SK-N-SH (cell line): ENCODE measurements around the gene OTUD1. TPM values are rescaled to one million over a fixed set of nuclear protein-coding genes. Genes with fewer than 3 reads are reported as not detected.

Source experiments
- CTCF ChIA-PET: fragments of 300-600, 350-600 bp; formaldehyde crosslinking; extraction: SDS; loops from one replicate; lab custom pipeline; 2021; lab: Yijun Ruan, JAX
- POLR2A ChIA-PET: fragments of 350-600 bp; sonication (Branson Sonifier 250); formaldehyde crosslinking; extraction: SDS; loops from one replicate; lab custom pipeline; 2020; ENCODE audit warnings: antibody characterized with exemption, inconsistent platforms; lab: Yijun Ruan, JAX
- DNase-seq: peaks from one replicate; pipeline ENCODE4 v3.0.0; 2012
- H2AFZ ChIP-seq: fragments of 200-600 bp; sonication (generic); 2 replicates; pipeline ENCODE4 v1.8.1; 2016; ENCODE audit warnings: antibody characterized with exemption, mild to moderate bottlenecking, low read depth
- H3F3A ChIP-seq: fragments of 200-600 bp; sonication (generic); replicated peaks from 2 replicates; pipeline ENCODE3; 2016; ENCODE audit warnings: antibody characterized with exemption, mild to moderate bottlenecking; ENCODE audit not compliant: insufficient read depth
- H3K27ac ChIP-seq, 2 experiments: fragments of 200-500 bp in 1 of 2; fragments of 200-600 bp in 1 of 2; sonication (Bioruptor generic) in 1 of 2; sonication (generic), shearing (Covaris generic) in 1 of 2; 2 replicates each; pipeline versions ENCODE4 v1.5.1 to v1.6.1; 2014 to 2016; ENCODE audit warnings: low read depth in 2 of 2, inconsistent platforms in 1 of 2, low read length in 1 of 2, mild to moderate bottlenecking in 1 of 2, mixed read lengths in 1 of 2
- H3K27me3 ChIP-seq: fragments of 200-600 bp; sonication (generic), shearing (Covaris generic); 2 replicates; pipeline ENCODE4 v1.6.1; 2016; ENCODE audit warnings: mixed run types; ENCODE audit not compliant: insufficient read depth
- H3K36me3 ChIP-seq, 2 experiments: fragments of 200-500 bp in 1 of 2; fragments of 200-600 bp in 1 of 2; sonication (Bioruptor generic) in 1 of 2; sonication (generic) in 1 of 2; replicated peaks in 1 of 2; 2 replicates each; pipeline versions ENCODE3 to v1.5.1; 2014 to 2016; ENCODE audit warnings: low read length in 1 of 2, mild to moderate bottlenecking in 1 of 2; ENCODE audit not compliant: insufficient read depth in 2 of 2, control insufficient read depth in 1 of 2
- H3K4me1 ChIP-seq, 2 experiments: fragments of 200-500 bp in 1 of 2; fragments of 200-600 bp in 1 of 2; sonication (Bioruptor generic) in 1 of 2; sonication (generic), shearing (Covaris generic) in 1 of 2; 2 replicates each; pipeline versions ENCODE4 v1.5.1 to v1.6.1; 2014 to 2016; ENCODE audit warnings: low read depth in 1 of 2, low read length in 1 of 2, mixed run types in 1 of 2; ENCODE audit not compliant: insufficient read depth in 2 of 2, control insufficient read depth in 1 of 2
- H3K4me2 ChIP-seq: fragments of 200-600 bp; sonication (generic), shearing (Covaris generic); 2 replicates; pipeline ENCODE4 v1.6.1; 2017; ENCODE audit warnings: mixed run types
- H3K4me3 ChIP-seq, 2 experiments: fragments of 200-500 bp in 1 of 2; fragments of 200-600 bp in 1 of 2; sonication (Bioruptor generic) in 1 of 2; sonication (generic), shearing (Covaris generic) in 1 of 2; 2 replicates each; pipeline versions ENCODE4 v1.5.1 to v1.8.1; 2014 to 2016; ENCODE audit warnings: low read depth in 2 of 2, inconsistent platforms in 1 of 2, low read length in 1 of 2, mild to moderate bottlenecking in 1 of 2, mixed read lengths in 1 of 2, moderate library complexity in 1 of 2
- H3K79me2 ChIP-seq: fragments of 200-600 bp; sonication (generic); 2 replicates; pipeline ENCODE4 v1.8.1; 2017; ENCODE audit warnings: mild to moderate bottlenecking; ENCODE audit not compliant: insufficient read depth
- H3K9ac ChIP-seq: fragments of 200-600 bp; sonication (generic); 2 replicates; pipeline ENCODE4 v1.6.1; 2017; ENCODE audit warnings: mixed run types
- H3K9me2 ChIP-seq: fragments of 200-600 bp; sonication (generic); 2 replicates; pipeline ENCODE4 v1.6.1; 2017; ENCODE audit warnings: mixed run types
- H3K9me3 ChIP-seq: fragments of 200-600 bp; sonication (generic); 2 replicates; pipeline ENCODE4 v1.6.1; 2017; ENCODE audit warnings: mixed run types, mild to moderate bottlenecking, moderate library complexity
- H4K20me1 ChIP-seq: fragments of 200-600 bp; sonication (generic); 2 replicates; pipeline ENCODE4 v1.6.1; 2017; ENCODE audit warnings: mild to moderate bottlenecking, mixed run types; ENCODE audit not compliant: insufficient read depth
- ELF1 ChIP-seq: IDR thresholded peaks from 2 replicates; pipeline ENCODE4 v1.4.0; 2012
- EZH2phosphoT487 ChIP-seq: fragments of 200-600 bp; sonication (generic); IDR thresholded peaks from 2 replicates; pipeline ENCODE4 v1.6.1; 2017; ENCODE audit warnings: low read depth, mixed run types, mild to moderate bottlenecking, antibody characterized with exemption, moderate library complexity, borderline replicate concordance
- FOSL2 ChIP-seq: IDR thresholded peaks from 2 replicates; pipeline ENCODE4 v1.4.0; 2012; ENCODE audit warnings: low read depth, mild to moderate bottlenecking, moderate library complexity, borderline replicate concordance
- FOXJ3 ChIP-seq: sonication (generic); formaldehyde crosslinking; IDR thresholded peaks from 2 replicates; pipeline ENCODE4 v1.5.1; 2020; ENCODE audit warnings: mild to moderate bottlenecking, missing genetic modification reagents
- GABPA ChIP-seq: IDR thresholded peaks from 2 replicates; pipeline ENCODE4 v1.4.0; 2012; ENCODE audit warnings: low read depth, mild to moderate bottlenecking
- JUND ChIP-seq: IDR thresholded peaks from 2 replicates; pipeline ENCODE4 v1.4.0; 2012
- NFIC ChIP-seq: IDR thresholded peaks from 2 replicates; pipeline ENCODE4 v1.4.0; 2012; ENCODE audit warnings: borderline replicate concordance
- POLR2AphosphoS5 ChIP-seq: IDR thresholded peaks from 2 replicates; pipeline ENCODE4 v1.6.1; 2012; ENCODE audit warnings: low read depth, low read length
- SIN3A ChIP-seq: IDR thresholded peaks from 2 replicates; pipeline ENCODE4 v1.6.1; 2012; ENCODE audit warnings: low read depth, mild to moderate bottlenecking, low read length, moderate library complexity, borderline replicate concordance
- SMC3 ChIP-seq: IDR thresholded peaks from 2 replicates; pipeline ENCODE4 v1.6.1; 2012; ENCODE audit warnings: low read depth, low read length, improper control_type of control experiment
- TAF1 ChIP-seq: IDR thresholded peaks from 2 replicates; pipeline ENCODE4 v1.6.1; 2012; ENCODE audit warnings: low read depth, mild to moderate bottlenecking, low read length, moderate library complexity, borderline replicate concordance
- TCF12 ChIP-seq: IDR thresholded peaks from 2 replicates; pipeline ENCODE4 v1.4.0; 2012
- TEAD4 ChIP-seq: IDR thresholded peaks from 2 replicates; pipeline ENCODE4 v1.4.0; 2012; ENCODE audit warnings: mild to moderate bottlenecking, borderline replicate concordance; ENCODE audit not compliant: insufficient read depth
- WGBS: methylation state at CpG from one replicate; pipeline ENCODE4 v1.1.6; 2017; ENCODE audit warnings: low lambda C conversion rate; 5-methylcytosine and 5-hydroxymethylcytosine counted together
- polyA plus RNA-seq, 3 experiments: library from polyadenylated mRNA; depleted of rRNA; stranded (reverse); fragments of >200 nt; gene quantifications; 2 replicates each; pipeline ENCODE4 v1.2.3, GENCODE V29; 2012
- TF ChIP-seq, protein P1 (sequence below): fragments of 150-350 bp; IDR thresholded peaks from 2 replicates; pipeline ENCODE4 v1.6.1; 2017; ENCODE audit warnings: antibody characterized with exemption, low read length, low read depth, borderline replicate concordance
- TF ChIP-seq, protein P2 (sequence below): fragments of 200-600 bp; sonication (generic); IDR thresholded peaks from 2 replicates; pipeline ENCODE4 v1.6.1; 2017; ENCODE audit warnings: antibody characterized with exemption, mild to moderate bottlenecking, moderate library complexity
- TF ChIP-seq, protein P3 (sequence below): IDR thresholded peaks from 2 replicates; pipeline ENCODE4; 2012
- TF ChIP-seq, protein P4 (sequence below): IDR thresholded peaks from 2 replicates; pipeline ENCODE4 v1.6.1; 2012; ENCODE audit warnings: mild to moderate bottlenecking, low read depth, low read length, moderate library complexity

The OTUD1 gene
- polyA plus RNA-seq, 1 of the 3 experiments (the other 2 are of a cell fraction), result 8.5 TPM

DNA sequence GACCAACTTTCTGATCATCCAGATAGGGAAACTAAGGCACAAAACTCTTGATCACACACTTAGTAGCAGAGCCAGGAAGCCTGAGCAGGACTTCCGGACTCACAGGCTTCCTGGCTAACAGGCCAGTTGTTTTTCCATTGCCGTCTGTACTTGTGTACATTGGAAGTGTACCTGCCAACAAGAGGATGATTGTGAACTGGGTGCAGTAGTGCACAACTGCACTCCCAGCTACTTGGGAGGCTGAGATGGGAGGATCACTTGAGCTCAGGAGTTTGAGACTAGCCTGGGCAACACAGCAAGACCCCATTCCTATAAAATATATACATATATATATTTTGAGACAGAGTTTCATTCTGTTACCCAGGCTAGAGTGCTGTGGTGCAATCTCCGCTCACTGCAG is 35.2 kb upstream of the OTUD1 start:
- POLR2A ChIA-PET, result no interaction called here
- no peaks in the 10 kb centered on the region for H3K9me2 ChIP-seq
- 96% methylated on average over 3 of the region's 3 CpGs for WGBS
- no peaks in the 10 kb centered on the region for H3K27me3 ChIP-seq
- CTCF ChIA-PET, result interaction anchor here (1.0 kb wide), 1 partner anchor 245 kb away, joined by 3 read pairs; no protein-coding TSS in a partner anchor
- no peaks in the 10 kb centered on the region for H3K9me3 ChIP-seq
- H3K79me2 ChIP-seq, result no peaks in the 10 kb centered on the region
- no peaks in the 10 kb centered on the region for H3K36me3 ChIP-seq
- no peak overlapping the region for H2AFZ ChIP-seq
- H3F3A ChIP-seq, result no peaks in the 10 kb centered on the region
- H3K4me2 ChIP-seq, result no peak overlapping the region
- H3K27ac ChIP-seq, result no peak overlapping the region
- no peak for DNase-seq
- H3K4me1 ChIP-seq, result peaks cover 0 to 6% of the 10 kb centered on the region in 2 experiments; a peak in 1 of 4 replicates
- no peak overlapping the region for H3K4me3 ChIP-seq
- H3K9ac ChIP-seq, result no peak overlapping the region
- no peaks in the 10 kb centered on the region for H4K20me1 ChIP-seq
- TF ChIP-seq, protein P1, sequence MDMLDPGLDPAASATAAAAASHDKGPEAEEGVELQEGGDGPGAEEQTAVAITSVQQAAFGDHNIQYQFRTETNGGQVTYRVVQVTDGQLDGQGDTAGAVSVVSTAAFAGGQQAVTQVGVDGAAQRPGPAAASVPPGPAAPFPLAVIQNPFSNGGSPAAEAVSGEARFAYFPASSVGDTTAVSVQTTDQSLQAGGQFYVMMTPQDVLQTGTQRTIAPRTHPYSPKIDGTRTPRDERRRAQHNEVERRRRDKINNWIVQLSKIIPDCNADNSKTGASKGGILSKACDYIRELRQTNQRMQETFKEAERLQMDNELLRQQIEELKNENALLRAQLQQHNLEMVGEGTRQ, result no peak
- TF ChIP-seq FOSL2 (no peak), FOXJ3 (CRISPR knock-in tag) (no peak), ELF1 (no peak), TCF12 (no peak), NFIC (no peak), TEAD4 (no peak), JUND (no peak), POLR2AphosphoS5 (no peak), SIN3A (no peak), SMC3 (no peak), GABPA (no peak), EZH2phosphoT487 (no peak), TAF1 (no peak)
- TF ChIP-seq, protein P2, sequence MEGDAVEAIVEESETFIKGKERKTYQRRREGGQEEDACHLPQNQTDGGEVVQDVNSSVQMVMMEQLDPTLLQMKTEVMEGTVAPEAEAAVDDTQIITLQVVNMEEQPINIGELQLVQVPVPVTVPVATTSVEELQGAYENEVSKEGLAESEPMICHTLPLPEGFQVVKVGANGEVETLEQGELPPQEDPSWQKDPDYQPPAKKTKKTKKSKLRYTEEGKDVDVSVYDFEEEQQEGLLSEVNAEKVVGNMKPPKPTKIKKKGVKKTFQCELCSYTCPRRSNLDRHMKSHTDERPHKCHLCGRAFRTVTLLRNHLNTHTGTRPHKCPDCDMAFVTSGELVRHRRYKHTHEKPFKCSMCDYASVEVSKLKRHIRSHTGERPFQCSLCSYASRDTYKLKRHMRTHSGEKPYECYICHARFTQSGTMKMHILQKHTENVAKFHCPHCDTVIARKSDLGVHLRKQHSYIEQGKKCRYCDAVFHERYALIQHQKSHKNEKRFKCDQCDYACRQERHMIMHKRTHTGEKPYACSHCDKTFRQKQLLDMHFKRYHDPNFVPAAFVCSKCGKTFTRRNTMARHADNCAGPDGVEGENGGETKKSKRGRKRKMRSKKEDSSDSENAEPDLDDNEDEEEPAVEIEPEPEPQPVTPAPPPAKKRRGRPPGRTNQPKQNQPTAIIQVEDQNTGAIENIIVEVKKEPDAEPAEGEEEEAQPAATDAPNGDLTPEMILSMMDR, result no peak
- TF ChIP-seq, protein P3, sequence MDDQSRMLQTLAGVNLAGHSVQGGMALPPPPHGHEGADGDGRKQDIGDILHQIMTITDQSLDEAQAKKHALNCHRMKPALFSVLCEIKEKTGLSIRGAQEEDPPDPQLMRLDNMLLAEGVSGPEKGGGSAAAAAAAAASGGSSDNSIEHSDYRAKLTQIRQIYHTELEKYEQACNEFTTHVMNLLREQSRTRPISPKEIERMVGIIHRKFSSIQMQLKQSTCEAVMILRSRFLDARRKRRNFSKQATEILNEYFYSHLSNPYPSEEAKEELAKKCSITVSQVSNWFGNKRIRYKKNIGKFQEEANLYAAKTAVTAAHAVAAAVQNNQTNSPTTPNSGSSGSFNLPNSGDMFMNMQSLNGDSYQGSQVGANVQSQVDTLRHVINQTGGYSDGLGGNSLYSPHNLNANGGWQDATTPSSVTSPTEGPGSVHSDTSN, result no peak
- TF ChIP-seq, protein P4, sequence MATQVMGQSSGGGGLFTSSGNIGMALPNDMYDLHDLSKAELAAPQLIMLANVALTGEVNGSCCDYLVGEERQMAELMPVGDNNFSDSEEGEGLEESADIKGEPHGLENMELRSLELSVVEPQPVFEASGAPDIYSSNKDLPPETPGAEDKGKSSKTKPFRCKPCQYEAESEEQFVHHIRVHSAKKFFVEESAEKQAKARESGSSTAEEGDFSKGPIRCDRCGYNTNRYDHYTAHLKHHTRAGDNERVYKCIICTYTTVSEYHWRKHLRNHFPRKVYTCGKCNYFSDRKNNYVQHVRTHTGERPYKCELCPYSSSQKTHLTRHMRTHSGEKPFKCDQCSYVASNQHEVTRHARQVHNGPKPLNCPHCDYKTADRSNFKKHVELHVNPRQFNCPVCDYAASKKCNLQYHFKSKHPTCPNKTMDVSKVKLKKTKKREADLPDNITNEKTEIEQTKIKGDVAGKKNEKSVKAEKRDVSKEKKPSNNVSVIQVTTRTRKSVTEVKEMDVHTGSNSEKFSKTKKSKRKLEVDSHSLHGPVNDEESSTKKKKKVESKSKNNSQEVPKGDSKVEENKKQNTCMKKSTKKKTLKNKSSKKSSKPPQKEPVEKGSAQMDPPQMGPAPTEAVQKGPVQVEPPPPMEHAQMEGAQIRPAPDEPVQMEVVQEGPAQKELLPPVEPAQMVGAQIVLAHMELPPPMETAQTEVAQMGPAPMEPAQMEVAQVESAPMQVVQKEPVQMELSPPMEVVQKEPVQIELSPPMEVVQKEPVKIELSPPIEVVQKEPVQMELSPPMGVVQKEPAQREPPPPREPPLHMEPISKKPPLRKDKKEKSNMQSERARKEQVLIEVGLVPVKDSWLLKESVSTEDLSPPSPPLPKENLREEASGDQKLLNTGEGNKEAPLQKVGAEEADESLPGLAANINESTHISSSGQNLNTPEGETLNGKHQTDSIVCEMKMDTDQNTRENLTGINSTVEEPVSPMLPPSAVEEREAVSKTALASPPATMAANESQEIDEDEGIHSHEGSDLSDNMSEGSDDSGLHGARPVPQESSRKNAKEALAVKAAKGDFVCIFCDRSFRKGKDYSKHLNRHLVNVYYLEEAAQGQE, result no peak
